ENCODE data around the gene DNA2.
"Not testable (repeated sequence)": the region's sequence is repeated elsewhere in the genome, so short reads cannot be mapped to it uniquely, and the experiment has no call there.

DNA2 gene

DNA sequence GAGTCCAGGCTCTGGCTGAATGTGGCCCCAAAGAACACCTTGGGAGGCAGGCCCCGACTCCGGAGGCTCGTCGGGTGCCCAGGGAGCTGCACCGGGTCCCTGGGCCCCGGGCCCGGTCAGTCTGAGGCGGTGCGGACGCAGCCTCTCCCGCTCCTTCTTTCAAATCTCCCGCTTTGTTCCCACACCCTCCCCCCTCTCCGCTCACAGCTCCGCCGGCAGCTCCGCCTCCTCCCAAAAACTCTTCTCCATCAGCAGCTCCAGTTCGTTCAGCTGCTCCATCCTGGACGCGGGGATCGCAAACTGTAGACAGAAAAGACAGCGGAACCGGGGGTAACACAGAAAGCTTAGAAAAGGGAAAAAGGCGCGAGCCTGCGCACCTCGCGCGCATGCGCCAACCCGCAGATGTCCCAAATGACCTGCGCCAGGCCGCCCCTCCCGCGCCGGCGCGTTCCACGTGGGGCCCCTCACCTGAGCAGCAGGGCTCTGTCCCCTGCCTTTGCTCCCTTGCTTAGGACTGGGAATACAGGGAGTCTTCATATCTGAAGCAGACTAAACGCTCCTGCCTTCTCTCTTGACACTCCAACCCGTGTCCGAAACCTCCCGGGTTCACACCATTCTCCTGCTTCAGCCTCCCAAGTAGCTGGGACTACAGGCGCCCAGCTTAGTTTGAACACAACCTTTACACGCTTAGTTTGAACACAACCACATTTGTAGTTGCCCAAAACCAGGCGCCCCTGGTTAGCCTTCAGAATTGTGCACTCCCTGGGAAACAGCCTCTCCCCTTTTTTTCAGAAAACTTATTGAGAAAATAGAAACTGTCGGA lies at the start of gene DNA2:
Gene DNA2, minus strand, starts transcription at position 388 of the 823 bp plus-strand sequence. Its CDS starts 109 bp downstream, at position 279.
- Histone ChIP-seq H3K9ac (ENCODE audit: insufficient read length, low read depth) (peak within 1 kb of the TSS; percentile 83), H3K4me1 (ENCODE audit: insufficient read depth, insufficient read length) (no peaks in the 10 kb centered on the region), H3K4me3 (ENCODE audit: insufficient read length, low read depth) (peak within 1 kb of the TSS; percentile 76), H3K36me3 (ENCODE audit: insufficient read depth, insufficient read length, low read length) (peaks cover 32% of the 10 kb centered on the region), H3K27me3 (ENCODE audit: insufficient read depth, insufficient read length) (no peaks in the 10 kb centered on the region), H3K9me3 (ENCODE audit: insufficient read depth, low read length) (no peaks in the 10 kb centered on the region)
- no peak for TF ChIP-seq ZNF274 (IDR thresholded peaks at IDR 0.05; ENCODE audit: low read depth, low read length)
- no peak for TF ChIP-seq YY1 (IDR thresholded peaks at IDR 0.05; ENCODE audit: insufficient read depth, insufficient read length)
- TF ChIP-seq SUZ12 (IDR thresholded peaks at IDR 0.05; ENCODE audit: extremely low read depth, insufficient read depth, insufficient read length), result no peak
- DNase-seq (ENCODE audit: low read depth, low spot score), result peak; percentile 57

DNA sequence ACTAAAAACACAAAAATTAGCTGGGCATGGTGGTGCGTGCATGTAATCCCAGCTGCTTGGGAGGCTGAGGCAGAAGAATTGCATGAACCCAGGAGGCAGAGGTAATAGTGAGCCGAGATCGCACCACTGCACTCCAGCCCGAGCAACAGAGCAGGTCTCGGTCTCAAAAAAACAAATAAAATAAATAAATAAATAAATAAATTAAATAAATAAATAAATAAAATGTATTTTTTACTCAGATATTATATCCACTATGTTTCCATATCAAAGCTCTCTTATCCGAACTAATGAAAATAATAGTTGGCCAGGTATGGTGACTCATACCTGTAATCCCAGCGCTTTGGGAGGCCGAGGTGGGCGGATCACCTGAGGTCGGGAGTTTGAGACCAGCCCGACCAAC lies 46.8 kb upstream of the DNA2 start:
- H3K4me3 ChIP-seq (ENCODE audit: insufficient read length, low read depth); H3K4me1 ChIP-seq (ENCODE audit: insufficient read depth, insufficient read length); H3K27me3 ChIP-seq (ENCODE audit: insufficient read depth, insufficient read length); DNase-seq (ENCODE audit: low read depth, low spot score); H3K9ac ChIP-seq (ENCODE audit: insufficient read length, low read depth); H3K9me3 ChIP-seq (ENCODE audit: insufficient read depth, low read length): not testable (repeated sequence)
- peaks cover 16% of the 10 kb centered on the region for H3K36me3 ChIP-seq (ENCODE audit: insufficient read depth, insufficient read length, low read length)

GRCh38 chr10:68517188-68517587 lies 45.4 kb upstream of the DNA2 start:
- Histone ChIP-seq H3K27me3 (ENCODE audit: insufficient read depth, insufficient read length) (no peaks in the 10 kb centered on the region), H3K9me3 (ENCODE audit: insufficient read depth, low read length) (no peaks in the 10 kb centered on the region), H3K36me3 (ENCODE audit: insufficient read depth, insufficient read length, low read length) (peaks cover 17% of the 10 kb centered on the region), H3K4me1 (ENCODE audit: insufficient read depth, insufficient read length) (no peaks in the 10 kb centered on the region), H3K9ac (ENCODE audit: insufficient read length, low read depth) (no peak overlapping the region), H3K4me3 (ENCODE audit: insufficient read length, low read depth) (no peak overlapping the region)
- TF ChIP-seq YY1 (IDR thresholded peaks at IDR 0.05; ENCODE audit: insufficient read depth, insufficient read length), result no peak
- DNase-seq (ENCODE audit: low read depth, low spot score), result no peak

GRCh38 chr10:68516766-68517165 lies 45.0 kb upstream of the DNA2 start:
- no peak for DNase-seq (ENCODE audit: low read depth, low spot score)
- no peak overlapping the region for H3K9ac ChIP-seq (ENCODE audit: insufficient read length, low read depth)
- H3K27me3 ChIP-seq (ENCODE audit: insufficient read depth, insufficient read length), result no peaks in the 10 kb centered on the region
- no peak for TF ChIP-seq ZNF274 (IDR thresholded peaks at IDR 0.05; ENCODE audit: low read depth, low read length)
- TF ChIP-seq SUZ12 (IDR thresholded peaks at IDR 0.05; ENCODE audit: extremely low read depth, insufficient read depth, insufficient read length), result no peak
- no peak for TF ChIP-seq YY1 (IDR thresholded peaks at IDR 0.05; ENCODE audit: insufficient read depth, insufficient read length)
- no peaks in the 10 kb centered on the region for H3K9me3 ChIP-seq (ENCODE audit: insufficient read depth, low read length)
- H3K4me1 ChIP-seq (ENCODE audit: insufficient read depth, insufficient read length), result no peaks in the 10 kb centered on the region
- no peak overlapping the region for H3K4me3 ChIP-seq (ENCODE audit: insufficient read length, low read depth)
- peaks cover 17% of the 10 kb centered on the region for H3K36me3 ChIP-seq (ENCODE audit: insufficient read depth, insufficient read length, low read length)

GRCh38 chr10:68516216-68516615 lies 44.4 kb upstream of the DNA2 start:
- not testable (repeated sequence) for H3K4me3 ChIP-seq (ENCODE audit: insufficient read length, low read depth); H3K4me1 ChIP-seq (ENCODE audit: insufficient read depth, insufficient read length); H3K27me3 ChIP-seq (ENCODE audit: insufficient read depth, insufficient read length); H3K9me3 ChIP-seq (ENCODE audit: insufficient read depth, low read length); DNase-seq (ENCODE audit: low read depth, low spot score); H3K9ac ChIP-seq (ENCODE audit: insufficient read length, low read depth)
- peaks cover 16% of the 10 kb centered on the region for H3K36me3 ChIP-seq (ENCODE audit: insufficient read depth, insufficient read length, low read length)

DNA sequence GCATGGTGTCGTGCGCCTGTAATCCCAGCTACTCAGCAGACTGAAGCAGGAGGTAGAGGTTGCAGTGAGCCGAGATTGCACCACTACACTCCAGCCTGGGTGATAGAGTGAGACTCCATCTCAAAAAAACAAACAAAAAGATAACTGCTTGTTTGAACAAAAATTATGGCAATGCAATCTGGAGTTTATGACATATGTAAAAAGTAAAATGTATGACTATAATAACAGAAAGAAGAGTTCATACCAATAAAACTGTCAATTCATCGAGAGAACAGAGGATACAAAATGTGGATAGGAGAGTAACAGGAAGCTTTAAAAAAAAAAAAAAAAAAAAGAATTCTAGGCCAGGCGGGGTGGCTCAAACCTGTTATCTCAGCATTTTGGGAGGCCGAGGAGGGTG lies 36.3 kb upstream of the DNA2 start:
- no peaks in the 10 kb centered on the region for H3K4me1 ChIP-seq (ENCODE audit: insufficient read depth, insufficient read length)
- H3K27me3 ChIP-seq (ENCODE audit: insufficient read depth, insufficient read length), result no peaks in the 10 kb centered on the region
- DNase-seq (ENCODE audit: low read depth, low spot score), result no peak
- no peak overlapping the region for H3K4me3 ChIP-seq (ENCODE audit: insufficient read length, low read depth)
- no peak for TF ChIP-seq SUZ12 (IDR thresholded peaks at IDR 0.05; ENCODE audit: extremely low read depth, insufficient read depth, insufficient read length)
- no peak for TF ChIP-seq ZNF274 (IDR thresholded peaks at IDR 0.05; ENCODE audit: low read depth, low read length)
- H3K36me3 ChIP-seq (ENCODE audit: insufficient read depth, insufficient read length, low read length), result peaks cover 19% of the 10 kb centered on the region
- no peak overlapping the region for H3K9ac ChIP-seq (ENCODE audit: insufficient read length, low read depth)
- no peaks in the 10 kb centered on the region for H3K9me3 ChIP-seq (ENCODE audit: insufficient read depth, low read length)

GRCh38 chr10:68506411-68506810 lies 34.6 kb upstream of the DNA2 start:
- Histone ChIP-seq H3K9me3 (ENCODE audit: insufficient read depth, low read length) (no peaks in the 10 kb centered on the region), H3K36me3 (ENCODE audit: insufficient read depth, insufficient read length, low read length) (peaks cover 25% of the 10 kb centered on the region), H3K4me3 (ENCODE audit: insufficient read length, low read depth) (no peak overlapping the region), H3K4me1 (ENCODE audit: insufficient read depth, insufficient read length) (no peaks in the 10 kb centered on the region), H3K9ac (ENCODE audit: insufficient read length, low read depth) (no peak overlapping the region), H3K27me3 (ENCODE audit: insufficient read depth, insufficient read length) (no peaks in the 10 kb centered on the region)
- no peak for DNase-seq (ENCODE audit: low read depth, low spot score)
- TF ChIP-seq YY1 (IDR thresholded peaks at IDR 0.05; ENCODE audit: insufficient read depth, insufficient read length), result no peak
- TF ChIP-seq ZNF274 (IDR thresholded peaks at IDR 0.05; ENCODE audit: low read depth, low read length), result no peak
- TF ChIP-seq SUZ12 (IDR thresholded peaks at IDR 0.05; ENCODE audit: extremely low read depth, insufficient read depth, insufficient read length), result no peak

DNA sequence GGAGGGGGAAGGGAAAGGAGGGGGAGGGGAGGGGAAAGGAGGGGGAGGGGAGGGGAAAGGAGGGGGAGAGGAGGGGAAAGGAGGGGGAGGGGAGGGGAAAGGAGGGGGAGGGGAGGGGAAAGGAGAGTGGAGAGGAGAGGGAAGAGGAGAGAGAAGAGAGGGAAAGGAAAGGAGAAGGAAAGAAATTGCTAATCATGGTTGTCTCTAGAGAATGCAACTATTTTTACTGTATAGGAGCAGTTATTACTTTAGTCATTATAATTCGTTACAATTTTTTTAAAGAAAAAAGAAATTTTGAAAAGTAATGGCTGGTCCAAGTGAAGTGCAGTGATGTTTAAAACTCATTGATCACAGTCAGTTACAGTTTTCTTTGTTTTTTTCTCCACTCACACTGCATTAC lies 31.1 kb upstream of the DNA2 start:
- TF ChIP-seq ZNF274 (IDR thresholded peaks at IDR 0.05; ENCODE audit: low read depth, low read length) (no peak), SUZ12 (IDR thresholded peaks at IDR 0.05; ENCODE audit: extremely low read depth, insufficient read depth, insufficient read length) (no peak), YY1 (IDR thresholded peaks at IDR 0.05; ENCODE audit: insufficient read depth, insufficient read length) (no peak)
- DNase-seq (ENCODE audit: low read depth, low spot score), result no peak

More for the DNA sequence above, 31.1 kb upstream of the DNA2 start:
- Histone ChIP-seq H3K27me3 (ENCODE audit: insufficient read depth, insufficient read length) (no peaks in the 10 kb centered on the region), H3K9ac (ENCODE audit: insufficient read length, low read depth) (no peak overlapping the region), H3K4me3 (ENCODE audit: insufficient read length, low read depth) (no peak overlapping the region), H3K36me3 (ENCODE audit: insufficient read depth, insufficient read length, low read length) (peaks cover 38% of the 10 kb centered on the region), H3K9me3 (ENCODE audit: insufficient read depth, low read length) (no peaks in the 10 kb centered on the region), H3K4me1 (ENCODE audit: insufficient read depth, insufficient read length) (no peaks in the 10 kb centered on the region)
